ENCODE results near the gene PNKD.

The PNKD gene

DNA sequence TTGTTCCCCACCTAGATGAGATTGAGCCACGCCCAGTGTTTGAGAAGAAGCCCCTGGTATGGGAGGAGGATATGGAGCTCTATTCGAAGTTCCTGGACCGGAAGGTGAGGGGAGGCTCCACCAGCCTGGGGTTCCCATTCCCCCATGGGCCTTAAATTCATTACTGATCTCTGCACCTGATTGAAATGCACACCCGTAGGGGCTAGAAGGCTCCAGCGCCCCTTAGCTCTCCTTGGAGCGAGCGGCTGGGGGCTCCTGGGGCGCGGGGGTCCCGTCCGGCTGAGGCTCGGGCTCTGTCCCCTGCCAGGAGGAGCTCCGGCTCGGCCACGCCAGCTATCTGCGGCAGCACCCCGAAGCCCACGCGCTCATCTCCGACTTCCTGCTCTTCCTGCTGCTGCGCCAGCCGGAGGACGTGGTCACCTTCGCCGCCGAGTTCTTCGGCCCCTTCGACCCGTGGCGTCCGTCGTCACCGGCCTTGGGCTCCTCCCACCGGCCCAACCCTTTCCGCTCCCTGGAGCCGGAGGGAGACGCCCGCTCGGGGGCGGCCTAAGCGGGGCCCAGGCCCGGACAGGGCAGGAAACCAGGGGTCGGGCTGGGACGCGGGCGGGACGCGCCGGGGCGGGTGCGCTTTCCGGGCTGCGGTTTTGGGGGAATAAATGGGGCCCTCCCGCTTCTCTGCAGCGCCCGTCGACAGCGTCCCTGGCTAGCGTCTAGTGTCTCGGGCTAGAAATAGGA, 97.3 kb downstream of the PNKD start:
- Histone ChIP-seq H3K4me3 (replicated peaks; ENCODE audit: insufficient read depth, low read length) (peak overlapping the region; percentile 48), H3K27me3 (ENCODE audit: insufficient read depth, poor library complexity, severe bottlenecking) (no peaks in the 10 kb centered on the region), H3K27ac (replicated peaks) (peak overlapping the region; percentile 76)
- TF ChIP-seq GABPA (IDR thresholded peaks at IDR 0.05; ENCODE audit: low read depth): peak; percentile 49
- no peak; the same call in 1 of the 2 replicates for TF ChIP-seq POLR2AphosphoS5 (IDR thresholded peaks at IDR 0.05; ENCODE audit: low read depth)
- DNase-seq (ENCODE audit: low read depth in 1 of 2, low spot score in 1 of 2): peak; percentile 79 to 91

DNA sequence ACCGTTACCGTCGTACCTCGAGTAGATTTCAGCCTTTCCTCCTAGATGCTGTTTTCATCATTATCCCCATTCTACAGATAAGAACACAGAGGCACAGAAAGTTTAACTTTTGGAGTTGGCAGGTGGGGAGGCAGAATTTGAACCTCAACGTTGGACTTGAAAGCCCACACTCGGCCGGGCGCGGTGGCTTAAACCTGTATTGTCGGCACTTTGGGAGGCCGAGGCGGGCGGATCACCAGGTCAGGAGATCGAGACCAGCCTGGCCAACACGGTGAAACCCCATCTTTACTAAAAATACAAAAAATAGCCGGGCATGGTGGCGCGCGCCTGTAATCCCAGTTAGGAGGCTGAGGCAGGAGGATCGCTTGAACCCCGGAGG, 97.8 kb downstream of the PNKD start:
- TF ChIP-seq, protein P1, sequence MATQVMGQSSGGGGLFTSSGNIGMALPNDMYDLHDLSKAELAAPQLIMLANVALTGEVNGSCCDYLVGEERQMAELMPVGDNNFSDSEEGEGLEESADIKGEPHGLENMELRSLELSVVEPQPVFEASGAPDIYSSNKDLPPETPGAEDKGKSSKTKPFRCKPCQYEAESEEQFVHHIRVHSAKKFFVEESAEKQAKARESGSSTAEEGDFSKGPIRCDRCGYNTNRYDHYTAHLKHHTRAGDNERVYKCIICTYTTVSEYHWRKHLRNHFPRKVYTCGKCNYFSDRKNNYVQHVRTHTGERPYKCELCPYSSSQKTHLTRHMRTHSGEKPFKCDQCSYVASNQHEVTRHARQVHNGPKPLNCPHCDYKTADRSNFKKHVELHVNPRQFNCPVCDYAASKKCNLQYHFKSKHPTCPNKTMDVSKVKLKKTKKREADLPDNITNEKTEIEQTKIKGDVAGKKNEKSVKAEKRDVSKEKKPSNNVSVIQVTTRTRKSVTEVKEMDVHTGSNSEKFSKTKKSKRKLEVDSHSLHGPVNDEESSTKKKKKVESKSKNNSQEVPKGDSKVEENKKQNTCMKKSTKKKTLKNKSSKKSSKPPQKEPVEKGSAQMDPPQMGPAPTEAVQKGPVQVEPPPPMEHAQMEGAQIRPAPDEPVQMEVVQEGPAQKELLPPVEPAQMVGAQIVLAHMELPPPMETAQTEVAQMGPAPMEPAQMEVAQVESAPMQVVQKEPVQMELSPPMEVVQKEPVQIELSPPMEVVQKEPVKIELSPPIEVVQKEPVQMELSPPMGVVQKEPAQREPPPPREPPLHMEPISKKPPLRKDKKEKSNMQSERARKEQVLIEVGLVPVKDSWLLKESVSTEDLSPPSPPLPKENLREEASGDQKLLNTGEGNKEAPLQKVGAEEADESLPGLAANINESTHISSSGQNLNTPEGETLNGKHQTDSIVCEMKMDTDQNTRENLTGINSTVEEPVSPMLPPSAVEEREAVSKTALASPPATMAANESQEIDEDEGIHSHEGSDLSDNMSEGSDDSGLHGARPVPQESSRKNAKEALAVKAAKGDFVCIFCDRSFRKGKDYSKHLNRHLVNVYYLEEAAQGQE (IDR thresholded peaks at IDR 0.05; ENCODE audit: insufficient replicate concordance, low read depth): no peak
- TF ChIP-seq, protein P2, sequence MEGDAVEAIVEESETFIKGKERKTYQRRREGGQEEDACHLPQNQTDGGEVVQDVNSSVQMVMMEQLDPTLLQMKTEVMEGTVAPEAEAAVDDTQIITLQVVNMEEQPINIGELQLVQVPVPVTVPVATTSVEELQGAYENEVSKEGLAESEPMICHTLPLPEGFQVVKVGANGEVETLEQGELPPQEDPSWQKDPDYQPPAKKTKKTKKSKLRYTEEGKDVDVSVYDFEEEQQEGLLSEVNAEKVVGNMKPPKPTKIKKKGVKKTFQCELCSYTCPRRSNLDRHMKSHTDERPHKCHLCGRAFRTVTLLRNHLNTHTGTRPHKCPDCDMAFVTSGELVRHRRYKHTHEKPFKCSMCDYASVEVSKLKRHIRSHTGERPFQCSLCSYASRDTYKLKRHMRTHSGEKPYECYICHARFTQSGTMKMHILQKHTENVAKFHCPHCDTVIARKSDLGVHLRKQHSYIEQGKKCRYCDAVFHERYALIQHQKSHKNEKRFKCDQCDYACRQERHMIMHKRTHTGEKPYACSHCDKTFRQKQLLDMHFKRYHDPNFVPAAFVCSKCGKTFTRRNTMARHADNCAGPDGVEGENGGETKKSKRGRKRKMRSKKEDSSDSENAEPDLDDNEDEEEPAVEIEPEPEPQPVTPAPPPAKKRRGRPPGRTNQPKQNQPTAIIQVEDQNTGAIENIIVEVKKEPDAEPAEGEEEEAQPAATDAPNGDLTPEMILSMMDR (IDR thresholded peaks at IDR 0.05; ENCODE audit: insufficient read depth, low read length): no peak
- no peak; the same call in 1 of the 2 replicates for TF ChIP-seq GABPA (IDR thresholded peaks at IDR 0.05; ENCODE audit: low read depth)
- TF ChIP-seq POLR2AphosphoS5 (IDR thresholded peaks at IDR 0.05; ENCODE audit: low read depth): no peak
- TF ChIP-seq SPI1 (IDR thresholded peaks at IDR 0.05; ENCODE audit: borderline replicate concordance, low read depth): no peak
- peak overlapping the region; percentile 48 for H3K4me3 ChIP-seq (replicated peaks; ENCODE audit: insufficient read depth, low read length)
- DNase-seq (ENCODE audit: low read depth in 1 of 2, low spot score in 1 of 2): no peak
- H3K27me3 ChIP-seq (ENCODE audit: insufficient read depth, poor library complexity, severe bottlenecking): no peaks in the 10 kb centered on the region
- H3K27ac ChIP-seq (replicated peaks): peak overlapping the region; percentile 76

DNA sequence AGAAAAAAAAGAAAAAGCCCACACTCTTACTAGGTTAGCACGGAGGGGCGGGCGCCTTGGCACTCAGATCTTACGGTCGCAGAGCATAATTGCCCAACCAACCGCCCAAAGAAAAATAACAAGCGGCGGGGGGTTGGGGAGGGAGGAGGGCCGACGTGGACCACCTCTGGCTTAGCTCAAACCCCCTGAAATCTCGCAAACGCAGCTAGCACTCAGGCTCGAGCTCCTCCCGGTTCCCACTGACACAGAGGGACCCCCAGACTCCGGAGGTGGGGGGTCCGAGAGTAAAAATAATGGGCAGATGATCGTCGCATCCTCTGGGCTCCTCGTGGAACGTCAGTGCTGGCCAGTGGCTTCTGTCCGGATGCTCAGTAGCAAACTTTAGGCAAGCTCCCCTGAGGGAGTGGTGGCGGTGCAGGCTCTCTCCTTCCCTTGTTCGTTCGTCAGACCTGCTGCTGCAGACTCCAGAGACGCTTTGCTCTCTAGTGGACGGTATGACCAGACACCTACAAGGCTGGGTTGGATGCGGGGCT, 98.4 kb downstream of the PNKD start:
- TF ChIP-seq SPI1 (IDR thresholded peaks at IDR 0.05; ENCODE audit: borderline replicate concordance, low read depth) (no peak), POLR2AphosphoS5 (IDR thresholded peaks at IDR 0.05; ENCODE audit: low read depth) (no peak), GABPA (IDR thresholded peaks at IDR 0.05; ENCODE audit: low read depth) (no peak)
- Histone ChIP-seq H3K27me3 (ENCODE audit: insufficient read depth, poor library complexity, severe bottlenecking) (no peaks in the 10 kb centered on the region), H3K4me3 (replicated peaks; ENCODE audit: insufficient read depth, low read length) (no peak overlapping the region), H3K27ac (replicated peaks) (peak overlapping the region; percentile 76)
- DNase-seq (ENCODE audit: low read depth in 1 of 2, low spot score in 1 of 2): peak in 1 of 2 experiments; percentile 55

DNA sequence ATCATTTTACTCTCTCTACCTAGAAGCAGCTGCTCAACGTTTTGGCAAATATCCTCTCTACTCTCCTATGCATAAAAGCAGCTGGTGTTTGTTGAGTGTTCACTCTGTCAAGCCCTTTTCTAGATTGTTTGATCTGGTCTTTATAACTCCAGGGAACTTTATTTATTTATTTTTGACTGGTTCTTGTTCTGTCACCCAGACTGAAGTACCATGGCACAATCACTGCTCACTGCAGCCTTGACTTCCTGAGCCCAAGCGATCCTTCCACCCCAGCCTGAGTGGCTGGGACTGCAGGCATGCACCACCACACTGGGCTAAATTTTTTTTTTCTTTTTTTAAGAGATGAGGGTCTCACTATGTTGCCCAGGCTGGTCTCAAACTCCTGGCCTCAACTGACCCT, 99.0 kb downstream of the PNKD start:
- TF ChIP-seq SPI1 (IDR thresholded peaks at IDR 0.05; ENCODE audit: borderline replicate concordance, low read depth) (no peak), GABPA (IDR thresholded peaks at IDR 0.05; ENCODE audit: low read depth) (no peak), POLR2AphosphoS5 (IDR thresholded peaks at IDR 0.05; ENCODE audit: low read depth) (no peak)
- TF ChIP-seq, protein P1 (IDR thresholded peaks at IDR 0.05; ENCODE audit: insufficient replicate concordance, low read depth): no peak
- TF ChIP-seq, protein P2 (IDR thresholded peaks at IDR 0.05; ENCODE audit: insufficient read depth, low read length): no peak
- H3K27ac ChIP-seq (replicated peaks): peak overlapping the region; percentile 76
- H3K4me3 ChIP-seq (replicated peaks; ENCODE audit: insufficient read depth, low read length): no peak overlapping the region
- no peaks in the 10 kb centered on the region for H3K27me3 ChIP-seq (ENCODE audit: insufficient read depth, poor library complexity, severe bottlenecking)
- no peak for DNase-seq (ENCODE audit: low read depth in 1 of 2, low spot score in 1 of 2)
